Mucosa of descending colon (tissue), 3 donors: ENCODE measurements around the gene UBL4B. TPM values are rescaled to one million over a fixed set of nuclear protein-coding genes. Genes with fewer than 3 reads are reported as not detected.

Source experiments
- ATAC-seq: fragments of 200-7000 bp; cut with Tn5 transposase; one replicate; pipeline ENCODE4 v1.9.1; 2020; ENCODE audit warnings: mild to moderate bottlenecking, moderate library complexity
- DNase-seq, 3 donors: peaks; one replicate each; pipeline ENCODE4 v3.0.0-alpha.2; 2020
- H3K36me3 ChIP-seq: fragments of 200-600 bp; one replicate; pipeline ENCODE4 v1.8.0; 2021; ENCODE audit warnings: low read depth, mild to moderate bottlenecking
- H3K4me1 ChIP-seq: fragments of 200-600 bp; one replicate; pipeline ENCODE4 v1.8.0; 2021; ENCODE audit warnings: low read depth, mild to moderate bottlenecking
- H3K4me3 ChIP-seq: fragments of 200-600 bp; one replicate; pipeline ENCODE4 v1.8.0; 2021; ENCODE audit warnings: mild to moderate bottlenecking
- H3K9me3 ChIP-seq: fragments of 200-600 bp; one replicate; pipeline ENCODE4 v1.8.0; 2021; ENCODE audit warnings: mild to moderate bottlenecking
- CTCF ChIP-seq: fragments of 200-600 bp; IDR thresholded peaks from one replicate; pipeline ENCODE4 v1.8.0; 2022; ENCODE audit warnings: antibody characterized with exemption, mild to moderate bottlenecking
- intact Hi-C, 2 donors: fragments of 100-400 bp; cut with DNase I in 1 of 2; cut with micrococcal nuclease in 1 of 2; formaldehyde crosslinking; loops; one replicate each; pipeline versions ENCODE4 v1.11.0 to v1.11.1; 2022; cut with DNase I, micrococcal nuclease
- total RNA-seq, 3 donors: library from RNA; stranded (reverse); fragmentation: NEBNext Ultra II Directional in 2 of 3; extraction: Animal tissue kit (Norgen Biotek cat#: 25700) in 2 of 3; gene quantifications; one replicate each; pipeline versions ENCODE4 v1.2.1 to v1.2.4, GENCODE V29; 2021 to 2023
- donor health status: DM: no; HTN: no; CAD: no; lungs with moderate emphysema.
- donor health status: DM: no; HTN: no; CAD: no.
- donor health status: DM: no; HTN: yes; CAD: no.

UBL4B gene
- total RNA-seq, 3 donors from 2014 or later = not detected

- DNase-seq (no peak), ATAC-seq (no peak)
- Histone ChIP-seq H3K9me3 (no peaks in the 10 kb centered on the region), H3K36me3 (no peaks in the 10 kb centered on the region), H3K4me1 (peaks cover 26% of the 10 kb centered on the region), H3K4me3 (no peak overlapping the region)
- TF ChIP-seq CTCF = no peak
- intact Hi-C loops = no loop called here
Measured at GRCh38 chr1:110067479-110067892, 44.8 kb upstream of the UBL4B start.

- TF ChIP-seq CTCF = no peak
- DNase-seq (no peak), ATAC-seq (peak; percentile 13)
- intact Hi-C loops = no loop called here
- Histone ChIP-seq H3K9me3 (no peaks in the 10 kb centered on the region), H3K36me3 (no peaks in the 10 kb centered on the region), H3K4me1 (peaks cover 26% of the 10 kb centered on the region), H3K4me3 (no peak overlapping the region)
Measured at GRCh38 chr1:110067893-110068645, 44.2 kb upstream of the UBL4B start.

GRCh38 chr1:110068646-110069403 is 43.4 kb upstream of the UBL4B start:
- intact Hi-C loops = no loop called here
- DNase-seq = no peak
- peaks cover 26% of the 10 kb centered on the region for H3K4me1 ChIP-seq
- no peaks in the 10 kb centered on the region for H3K9me3 ChIP-seq
- TF ChIP-seq CTCF = no peak
- peak; percentile 8 for ATAC-seq
- H3K36me3 ChIP-seq = no peaks in the 10 kb centered on the region
- no peak overlapping the region for H3K4me3 ChIP-seq

DNA sequence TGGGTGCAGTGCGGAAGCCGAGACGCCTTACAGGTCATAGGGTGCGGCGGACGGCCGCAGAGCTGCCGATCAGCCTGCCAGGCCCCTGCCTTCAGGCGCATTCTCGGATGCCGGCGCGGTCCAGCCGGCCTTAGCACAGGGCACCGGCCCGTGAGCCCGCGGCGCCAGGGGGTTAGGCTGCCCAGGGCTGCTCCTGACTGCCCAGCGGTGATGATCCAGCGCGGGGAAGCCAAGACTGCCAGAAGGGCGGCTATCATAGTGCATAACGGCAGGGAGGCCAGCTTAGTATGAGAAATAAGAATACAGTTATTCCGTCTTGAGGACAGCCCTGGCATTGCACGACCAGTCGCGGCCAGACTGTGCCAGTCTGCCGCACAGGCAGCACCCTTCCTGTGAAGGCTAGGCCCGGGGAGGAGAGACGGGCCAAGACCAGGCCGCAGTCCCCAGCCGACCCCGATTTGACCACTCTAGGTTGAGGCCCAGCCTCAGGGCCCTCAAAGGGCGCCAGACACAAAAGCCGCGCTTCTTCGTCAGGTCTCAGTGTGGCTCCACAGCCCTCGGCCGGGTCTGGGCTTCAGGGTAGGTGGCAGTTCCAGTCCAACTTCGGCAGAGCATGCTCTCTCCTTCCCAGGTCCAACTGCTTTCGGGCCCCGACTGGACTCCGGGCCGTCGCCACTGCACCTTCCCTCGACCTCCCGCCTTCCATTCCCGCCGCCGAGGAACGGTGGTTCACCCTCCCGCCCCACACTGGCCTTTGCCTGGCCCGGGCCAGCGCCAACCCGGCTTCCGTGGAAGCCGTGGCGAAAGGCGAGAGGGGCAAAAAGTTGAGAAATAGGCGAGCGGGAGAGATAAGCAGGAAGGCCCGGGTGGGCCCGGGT is 42.6 kb upstream of the UBL4B start:
- no peak for DNase-seq

More for the DNA sequence above, 42.6 kb upstream of the UBL4B start:
- Histone ChIP-seq H3K4me3 (no peak overlapping the region), H3K9me3 (no peaks in the 10 kb centered on the region), H3K4me1 (peaks cover 26% of the 10 kb centered on the region), H3K36me3 (no peaks in the 10 kb centered on the region)
- ATAC-seq = peak; percentile 37
- intact Hi-C loops = no loop called here
- TF ChIP-seq CTCF = no peak
